HG03097 (cell line): Measurements from ENCODE around the gene NMNAT3.
"Not testable (repeated sequence)": the region's sequence is repeated elsewhere in the genome, so short reads cannot be mapped to it uniquely, and the experiment has no call there.

ENCODE experiments used
- ATAC-seq: cut with Tn5 transposase; IDR thresholded peaks from one replicate; pipeline ENCODE4 v1.9.1; 2021; ENCODE audit not compliant: unreplicated experiment, low FRiP score

Gene NMNAT3

GRCh38 chr3:139587797-139588196 lies 90.0 kb downstream of the NMNAT3 start:
- no peak for ATAC-seq

DNA sequence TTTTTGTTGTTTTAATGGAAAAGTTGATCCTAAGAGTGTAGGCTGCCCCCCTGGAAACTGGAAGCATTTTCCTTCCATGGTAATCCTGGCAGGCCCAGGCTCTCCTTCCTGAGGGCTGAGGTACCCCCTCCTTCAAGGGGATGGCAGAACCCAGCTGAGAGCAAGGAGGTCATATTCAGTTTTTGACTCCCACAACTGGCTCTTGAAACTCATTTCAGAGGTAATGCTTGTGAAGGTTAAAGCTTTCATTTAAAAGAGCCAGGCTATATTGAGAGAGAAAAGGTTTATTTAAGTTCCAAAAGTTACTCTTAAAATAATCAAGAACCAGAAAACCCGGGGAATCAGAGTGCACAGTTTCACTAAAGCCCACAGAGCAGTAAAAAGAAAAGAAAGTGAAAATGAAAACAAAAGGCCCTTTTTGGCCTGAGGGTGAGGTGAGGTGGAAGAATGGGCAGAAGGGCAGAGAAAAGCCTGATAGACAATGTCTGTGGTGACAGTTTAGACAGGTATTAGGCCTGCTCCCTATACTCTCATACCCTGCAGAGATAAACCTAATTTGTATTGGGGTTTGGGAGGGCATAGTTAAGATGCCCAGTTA lies 91.3 kb downstream of the NMNAT3 start:
- ATAC-seq = peak; percentile 81

DNA sequence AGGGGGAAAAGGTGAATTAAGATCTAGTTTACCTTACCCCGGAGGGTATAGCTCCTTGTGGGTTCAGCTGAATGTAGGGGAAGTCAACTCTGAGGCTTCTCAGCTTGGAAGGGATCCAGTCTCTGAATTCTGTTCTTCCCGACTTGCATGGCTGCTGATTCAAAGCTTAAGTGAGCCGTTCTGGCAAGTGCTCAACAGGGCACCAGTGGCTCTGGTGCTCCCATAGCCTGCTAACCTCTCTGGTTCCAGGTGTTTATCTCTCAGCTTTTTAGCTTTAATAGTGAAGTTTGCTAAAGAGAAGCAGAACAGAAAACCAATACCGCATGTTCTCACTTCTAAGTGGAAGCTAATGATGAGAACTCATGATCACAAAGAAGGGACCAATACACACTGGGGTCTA lies 92.0 kb downstream of the NMNAT3 start:
- no peak for ATAC-seq

DNA sequence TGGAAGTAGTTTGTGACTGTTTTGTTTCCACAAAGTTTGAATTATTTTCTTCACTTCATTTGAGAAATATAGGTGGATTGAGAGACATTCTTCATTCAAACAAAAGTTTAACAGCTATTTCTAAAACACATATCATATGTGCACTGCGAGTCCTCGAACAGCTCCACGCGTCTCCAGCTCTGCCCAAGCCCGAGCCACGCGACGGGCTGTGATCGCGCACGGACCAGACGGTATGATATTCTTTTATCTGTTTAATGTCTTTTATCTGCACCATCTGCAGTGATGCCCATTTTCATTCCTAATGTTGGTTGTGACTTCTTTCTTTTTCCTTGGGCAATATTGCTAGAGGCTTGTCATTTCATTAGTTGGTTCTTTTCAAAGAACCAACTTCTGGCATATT lies 94.1 kb downstream of the NMNAT3 start:
- not testable (repeated sequence) for ATAC-seq

DNA sequence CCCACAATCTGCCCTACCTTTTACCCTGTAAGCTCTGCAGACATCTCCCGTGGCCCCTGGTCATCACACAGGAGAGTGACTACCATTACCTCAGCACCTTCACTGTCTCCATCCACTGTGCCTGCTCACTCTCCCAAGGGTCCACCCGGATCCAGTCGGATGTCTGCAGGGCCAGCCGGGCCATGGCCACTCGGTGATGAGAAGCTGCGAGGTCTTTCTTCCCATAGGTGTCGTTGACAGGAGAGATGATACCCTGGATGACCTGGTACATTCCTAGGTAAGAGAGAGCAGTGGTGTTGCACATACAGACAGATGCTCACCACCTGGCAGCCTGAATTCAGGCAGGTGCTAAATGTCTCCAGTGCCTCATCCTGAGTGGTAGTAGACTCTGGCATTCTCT lies 99.0 kb downstream of the NMNAT3 start:
- ATAC-seq = no peak

DNA sequence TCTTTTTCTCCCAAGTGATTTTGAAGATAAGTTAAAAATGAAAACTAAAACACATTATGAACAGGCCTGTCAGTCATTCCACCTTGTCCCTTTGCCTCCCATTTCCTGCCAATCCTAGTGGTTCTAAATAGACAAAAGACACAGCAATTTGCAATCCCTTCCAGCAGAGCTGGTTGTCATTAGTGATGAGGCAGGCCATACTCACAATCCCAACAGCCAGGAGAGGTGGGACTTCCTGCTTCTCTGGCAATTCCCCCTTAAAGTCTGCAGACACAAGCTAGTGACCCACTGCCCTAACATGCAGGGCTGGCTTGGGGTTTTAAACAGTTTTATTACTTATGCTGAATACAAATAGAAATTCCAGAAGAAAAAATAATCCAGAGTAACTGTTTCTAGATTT lies 99.9 kb downstream of the NMNAT3 start:
- no peak for ATAC-seq

DNA sequence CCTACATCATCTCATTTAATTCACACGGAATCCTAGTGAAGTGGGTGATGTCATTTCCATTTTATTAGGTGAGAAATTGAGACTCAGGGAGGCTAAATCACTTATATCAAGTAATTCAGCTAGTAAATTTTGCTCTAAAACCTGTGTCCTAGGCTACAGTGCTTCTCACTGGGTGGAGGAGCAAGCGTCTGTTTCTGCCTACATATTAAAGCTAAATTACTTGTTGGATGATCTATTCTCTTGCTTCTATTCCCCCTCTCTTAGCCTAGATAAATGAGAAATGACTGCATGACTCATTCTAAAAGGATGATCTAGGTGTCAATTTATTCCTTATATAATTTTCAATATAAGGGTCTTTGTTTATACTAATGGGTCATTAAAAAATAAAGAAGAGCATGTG lies 100.4 kb downstream of the NMNAT3 start:
- ATAC-seq = no peak

DNA sequence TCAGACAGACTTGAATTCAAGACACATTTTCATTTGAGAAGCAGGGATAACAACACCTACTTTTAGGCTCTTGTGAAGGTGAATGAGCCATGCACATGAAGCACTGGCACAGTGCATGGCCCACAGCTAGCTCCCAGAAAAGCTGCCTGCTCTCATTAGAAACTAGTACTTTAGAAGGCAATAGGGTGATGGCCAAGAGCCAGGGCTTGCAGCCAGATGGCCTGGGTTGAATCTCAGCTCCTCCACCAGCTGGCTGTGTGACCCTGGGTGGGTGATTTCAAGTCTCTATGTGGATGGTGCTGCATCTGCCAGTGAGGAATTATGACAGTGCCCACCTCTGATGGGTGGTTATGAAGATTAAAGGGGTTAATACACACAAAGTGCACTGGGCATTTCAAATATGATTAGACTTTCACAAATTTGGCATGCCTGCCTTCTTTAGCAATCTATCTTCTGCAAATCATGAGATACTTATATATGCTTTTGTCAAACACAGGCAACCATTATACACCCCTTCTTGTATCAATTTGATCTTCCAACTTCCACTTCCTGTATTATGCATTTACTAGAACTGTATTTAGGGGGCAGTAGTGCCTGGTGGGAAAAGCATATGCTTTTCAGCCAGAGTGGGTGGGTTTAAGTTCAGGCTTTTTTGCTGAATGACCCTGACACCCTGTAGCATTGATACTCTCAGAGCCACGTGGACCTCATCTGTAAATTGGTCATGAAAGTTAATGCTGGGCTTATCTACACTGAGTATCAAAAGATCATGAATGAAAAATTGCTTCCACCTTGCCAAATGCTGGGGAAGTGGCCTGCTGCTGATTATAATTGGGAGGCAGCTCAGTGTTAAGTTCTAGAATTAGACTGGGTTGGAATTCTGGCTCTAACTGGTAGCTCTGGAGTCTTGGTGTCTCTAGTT lies 103.5 kb downstream of the NMNAT3 start:
- no peak for ATAC-seq

GRCh38 chr3:139572847-139573672 lies 104.7 kb downstream of the NMNAT3 start:
- no peak for ATAC-seq

GRCh38 chr3:139571711-139572110 lies 106.1 kb downstream of the NMNAT3 start:
- no peak for ATAC-seq

- ATAC-seq = no peak
Measured at GRCh38 chr3:139564294-139564861, 113.4 kb downstream of the NMNAT3 start.

GRCh38 chr3:139561959-139562676 lies 115.7 kb downstream of the NMNAT3 start:
- no peak for ATAC-seq

DNA sequence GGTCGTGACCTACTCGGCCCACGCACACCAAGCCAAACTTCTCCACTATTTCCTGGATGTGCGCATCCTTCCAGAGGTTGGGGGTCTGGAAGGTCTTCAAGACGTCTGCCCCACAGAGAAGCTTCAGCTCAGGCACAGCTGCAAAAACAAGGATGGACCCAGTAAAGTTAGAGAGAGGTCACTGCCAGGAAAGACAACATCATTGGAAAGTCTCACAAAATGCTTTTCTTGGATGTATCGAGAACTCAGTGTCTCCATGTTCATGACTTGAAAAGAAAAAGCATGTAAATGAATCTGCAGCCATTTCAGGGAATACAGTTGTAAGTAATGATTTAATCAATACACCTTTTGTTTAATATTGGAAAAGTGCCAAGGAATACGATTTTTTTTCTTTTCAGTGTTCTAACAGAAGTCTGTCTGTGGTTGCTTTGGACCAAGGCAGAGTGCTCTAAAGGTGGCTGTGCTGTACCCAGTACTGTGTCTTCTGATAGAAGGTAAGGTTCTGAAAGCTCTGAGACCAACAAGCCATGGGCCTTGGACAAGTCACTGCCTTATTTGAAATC lies 116.4 kb downstream of the NMNAT3 start:
- no peak for ATAC-seq

DNA sequence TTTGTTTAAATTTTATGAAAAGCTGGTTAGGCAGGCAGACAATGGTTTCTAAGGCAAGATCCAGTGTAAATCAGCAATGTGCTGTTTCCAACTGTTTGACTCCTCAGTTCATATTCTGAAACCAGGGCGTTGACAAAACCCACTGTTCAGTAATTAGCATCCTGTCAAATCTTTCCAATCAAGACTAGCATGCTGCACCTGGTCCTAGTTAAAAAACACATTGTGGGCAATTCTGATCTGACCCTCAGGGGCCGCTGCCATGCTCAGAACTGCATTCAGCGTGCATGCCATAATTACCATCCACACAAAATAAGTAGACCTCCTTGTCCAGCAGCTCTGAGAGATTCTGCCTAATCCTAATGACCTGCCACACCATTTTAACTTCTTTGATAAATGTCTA lies 117.4 kb downstream of the NMNAT3 start:
- ATAC-seq = no peak

DNA sequence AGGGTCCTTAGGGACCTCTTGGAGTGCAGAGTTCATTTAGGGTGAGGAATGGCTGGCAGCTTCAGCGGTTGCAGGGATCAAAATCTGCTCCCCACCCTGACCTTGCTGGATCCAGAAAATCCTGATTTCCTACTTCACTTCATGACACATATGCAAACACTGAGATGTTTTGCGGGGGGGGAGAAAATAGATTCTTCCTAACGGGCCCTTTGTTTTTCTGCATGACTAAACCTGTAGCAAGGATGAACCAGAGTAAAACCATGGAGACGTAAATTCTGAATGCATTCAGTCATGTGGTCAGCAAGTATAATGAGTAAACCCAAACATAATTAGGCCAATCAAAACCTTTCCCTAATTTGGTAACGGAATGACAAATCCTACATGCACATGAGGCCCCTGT lies 118.2 kb downstream of the NMNAT3 start:
- no peak for ATAC-seq

- ATAC-seq = no peak
Measured at GRCh38 chr3:139558351-139559266, 119.2 kb downstream of the NMNAT3 start.

DNA sequence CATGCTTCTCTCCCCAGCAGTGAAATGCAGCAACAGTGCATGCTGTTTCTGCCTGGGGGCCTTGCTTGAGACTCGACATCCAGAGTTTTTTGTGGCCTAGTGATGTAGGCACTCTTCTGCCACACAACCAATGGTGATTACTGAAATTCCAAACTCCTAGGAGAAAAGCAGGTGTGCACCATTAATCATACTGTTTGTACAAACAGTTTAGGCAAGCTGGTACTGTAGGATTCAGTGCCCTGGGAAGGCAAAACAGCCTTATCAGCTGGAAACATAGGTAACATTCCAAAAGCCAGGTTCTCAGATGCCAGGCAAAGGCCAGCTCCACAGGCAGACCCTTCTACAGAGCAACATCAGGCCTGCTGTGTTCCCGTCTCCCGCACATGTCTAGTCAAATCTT lies 120.7 kb downstream of the NMNAT3 start:
- ATAC-seq = no peak

DNA sequence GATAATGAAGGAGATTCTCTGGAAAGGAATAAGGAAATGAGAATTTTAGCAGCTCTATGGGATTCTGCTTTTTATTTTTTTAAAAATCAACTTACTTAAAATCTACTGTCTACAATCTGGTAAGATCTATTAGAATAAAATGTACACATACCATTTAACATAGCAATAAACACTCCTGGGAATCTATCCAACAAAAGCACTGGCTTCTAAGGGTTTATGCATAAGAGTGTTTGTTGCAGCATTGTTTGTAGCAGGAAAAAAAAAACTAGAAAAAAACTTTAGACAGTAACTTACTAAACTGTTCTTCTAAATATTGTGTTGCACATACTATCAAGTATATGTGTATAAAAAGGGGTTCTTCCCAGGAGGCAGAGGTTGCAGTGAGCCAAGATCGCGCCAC lies 122.5 kb downstream of the NMNAT3 start:
- ATAC-seq = no peak

GRCh38 chr3:139554628-139555027 lies 123.1 kb downstream of the NMNAT3 start:
- no peak for ATAC-seq
